Measurements from ENCODE around the gene OSBPL2. TPM values are rescaled to one million over a fixed set of nuclear protein-coding genes. Genes with fewer than 3 reads are reported as not detected.

Gene OSBPL2
- total and polyA plus RNA-seq, 11 donors: 20.0 to 57.9 (median 38.3) TPM

- no peak overlapping the region for H3K4me3 ChIP-seq
- peak overlapping the region in 5 of 12 donors; percentile 3 to 73 (median 41) for H3K27ac ChIP-seq
- H3K27me3 ChIP-seq: no peaks in the 10 kb centered on the region
- ATAC-seq (peak; percentile 84 to 93 (median 91)), DNase-seq (peak in 4 of 5 donors; percentile 43 to 85 (median 61))
- H3K4me1 ChIP-seq: peaks cover 0 to 14% (median 2%) of the 10 kb centered on the region in 12 donors
- TF ChIP-seq CTCF (IDR thresholded peaks at IDR 0.05) (no peak), POLR2A (IDR thresholded peaks at IDR 0.05) (no peak)
- intact Hi-C loops (cut with DNase I): no loop called here
- WGBS, 4 donors: 55 to 74% (median 69%) methylated on average over 10 of the region's 10 CpGs
- H3K36me3 ChIP-seq: peaks cover 0 to 82% (median 60%) of the 10 kb centered on the region in 9 donors
- peaks cover 0 to 8% (median 0%) of the 10 kb centered on the region in 12 donors for H3K9me3 ChIP-seq
Observed at GRCh38 chr20:62267543-62267942, 29.2 kb downstream of the OSBPL2 start.

- intact Hi-C loops (cut with DNase I): no loop called here
- no peak overlapping the region for H3K4me3 ChIP-seq
- TF ChIP-seq POLR2A (IDR thresholded peaks at IDR 0.05): no peak
- TF ChIP-seq CTCF (IDR thresholded peaks at IDR 0.05): no peak
- H3K9me3 ChIP-seq: peaks cover 0 to 8% (median 0%) of the 10 kb centered on the region in 12 donors
- DNase-seq: no peak
- no peaks in the 10 kb centered on the region for H3K27me3 ChIP-seq
- WGBS, 4 donors: 77 to 92% (median 82%) methylated on average over 7 of the region's 7 CpGs
- H3K4me1 ChIP-seq: peaks cover 0 to 14% (median 2%) of the 10 kb centered on the region in 12 donors
- peaks cover 0 to 82% (median 60%) of the 10 kb centered on the region in 9 donors for H3K36me3 ChIP-seq
- ATAC-seq: no peak
- peak overlapping the region in 3 of 12 donors; percentile 31 to 73 (median 70) for H3K27ac ChIP-seq
Observed at GRCh38 chr20:62268228-62268900, 30.0 kb downstream of the OSBPL2 start.

GRCh38 chr20:62269378-62269777 is 31.1 kb downstream of the OSBPL2 start:
- TF ChIP-seq POLR2A (IDR thresholded peaks at IDR 0.05) (no peak), CTCF (IDR thresholded peaks at IDR 0.05) (no peak)
- no peak overlapping the region for H3K27ac ChIP-seq
- H3K4me3 ChIP-seq: no peak overlapping the region
- WGBS, 4 donors: 80 to 90% (median 86%) methylated on average over 13 to 14 of the region's 14 CpGs
- peaks cover 0 to 8% (median 0%) of the 10 kb centered on the region in 12 donors for H3K9me3 ChIP-seq
- H3K36me3 ChIP-seq: peaks cover 0 to 82% (median 60%) of the 10 kb centered on the region in 9 donors
- intact Hi-C loops (cut with DNase I): no loop called here
- peaks cover 0 to 18% (median 2%) of the 10 kb centered on the region in 12 donors for H3K4me1 ChIP-seq
- DNase-seq (no peak), ATAC-seq (no peak)
- no peaks in the 10 kb centered on the region for H3K27me3 ChIP-seq

- Histone ChIP-seq H3K27me3 (no peaks in the 10 kb centered on the region), H3K36me3 (peaks cover 0 to 82% (median 60%) of the 10 kb centered on the region in 9 donors), H3K4me3 (no peak overlapping the region), H3K27ac (no peak overlapping the region), H3K9me3 (peaks cover 0 to 8% (median 0%) of the 10 kb centered on the region in 12 donors), H3K4me1 (peaks cover 0 to 20% (median 4%) of the 10 kb centered on the region in 12 donors)
- DNase-seq (no peak), ATAC-seq (peak in 1 of 4 donors; percentile 16)
- WGBS, 4 donors: 88 to 92% (median 91%) methylated on average over 16 to 17 of the region's 17 CpGs
- intact Hi-C loops (cut with DNase I): loop anchor here in 2 of 10 donors (10.0 kb wide), 2 partner anchors 75 to 255 kb away; no protein-coding TSS in a partner anchor
- no peak for TF ChIP-seq POLR2A (IDR thresholded peaks at IDR 0.05)
- no peak for TF ChIP-seq CTCF (IDR thresholded peaks at IDR 0.05)
Observed at GRCh38 chr20:62269871-62270270, 31.6 kb downstream of the OSBPL2 start.
